RWPE1 (cell line): ENCODE data around the gene ARHGEF1.
A peak's percentile ranks its signal among the peaks of the same experiment; 100 is the strongest.

ENCODE experiments used
- CTCF ChIA-PET: fragments of 350-600 bp; sonication (Branson Sonifier 250); formaldehyde crosslinking; extraction: SDS; loops from one replicate; lab custom pipeline; 2021; lab: Yijun Ruan, JAX
- POLR2A ChIA-PET: fragments of 400-600 bp; formaldehyde crosslinking; extraction: SDS; loops from one replicate; lab custom pipeline; 2020; ENCODE audit warnings: antibody characterized with exemption; ENCODE audit not compliant: low non-redundant PET; lab: Yijun Ruan, JAX
- DNase-seq: peaks from one replicate; pipeline ENCODE4 v3.0.0; 2012; ENCODE audit warnings: low spot score
- H3K27ac ChIP-seq: fragments of 450-650 bp; 2 replicates; pipeline ENCODE4 v1.5.1; 2017
- TF ChIP-seq, protein P1 (sequence below): fragments of 450-650 bp; conservative IDR thresholded peaks from 2 replicates; pipeline ENCODE4 v1.5.1; 2017; ENCODE audit warnings: low read depth, mild to moderate bottlenecking

The ARHGEF1 gene

GRCh38 chr19:41933693-41934426 is 50.9 kb downstream of the ARHGEF1 start:
- CTCF ChIA-PET: interaction anchor here (0.7 kb wide), 1 partner anchor 1481 kb away, joined by 3 read pairs; no protein-coding TSS in a partner anchor
- TF ChIP-seq, protein P1, sequence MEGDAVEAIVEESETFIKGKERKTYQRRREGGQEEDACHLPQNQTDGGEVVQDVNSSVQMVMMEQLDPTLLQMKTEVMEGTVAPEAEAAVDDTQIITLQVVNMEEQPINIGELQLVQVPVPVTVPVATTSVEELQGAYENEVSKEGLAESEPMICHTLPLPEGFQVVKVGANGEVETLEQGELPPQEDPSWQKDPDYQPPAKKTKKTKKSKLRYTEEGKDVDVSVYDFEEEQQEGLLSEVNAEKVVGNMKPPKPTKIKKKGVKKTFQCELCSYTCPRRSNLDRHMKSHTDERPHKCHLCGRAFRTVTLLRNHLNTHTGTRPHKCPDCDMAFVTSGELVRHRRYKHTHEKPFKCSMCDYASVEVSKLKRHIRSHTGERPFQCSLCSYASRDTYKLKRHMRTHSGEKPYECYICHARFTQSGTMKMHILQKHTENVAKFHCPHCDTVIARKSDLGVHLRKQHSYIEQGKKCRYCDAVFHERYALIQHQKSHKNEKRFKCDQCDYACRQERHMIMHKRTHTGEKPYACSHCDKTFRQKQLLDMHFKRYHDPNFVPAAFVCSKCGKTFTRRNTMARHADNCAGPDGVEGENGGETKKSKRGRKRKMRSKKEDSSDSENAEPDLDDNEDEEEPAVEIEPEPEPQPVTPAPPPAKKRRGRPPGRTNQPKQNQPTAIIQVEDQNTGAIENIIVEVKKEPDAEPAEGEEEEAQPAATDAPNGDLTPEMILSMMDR: no peak
- POLR2A ChIA-PET: no interaction called here
- no peak for DNase-seq
- no peak overlapping the region for H3K27ac ChIP-seq

DNA sequence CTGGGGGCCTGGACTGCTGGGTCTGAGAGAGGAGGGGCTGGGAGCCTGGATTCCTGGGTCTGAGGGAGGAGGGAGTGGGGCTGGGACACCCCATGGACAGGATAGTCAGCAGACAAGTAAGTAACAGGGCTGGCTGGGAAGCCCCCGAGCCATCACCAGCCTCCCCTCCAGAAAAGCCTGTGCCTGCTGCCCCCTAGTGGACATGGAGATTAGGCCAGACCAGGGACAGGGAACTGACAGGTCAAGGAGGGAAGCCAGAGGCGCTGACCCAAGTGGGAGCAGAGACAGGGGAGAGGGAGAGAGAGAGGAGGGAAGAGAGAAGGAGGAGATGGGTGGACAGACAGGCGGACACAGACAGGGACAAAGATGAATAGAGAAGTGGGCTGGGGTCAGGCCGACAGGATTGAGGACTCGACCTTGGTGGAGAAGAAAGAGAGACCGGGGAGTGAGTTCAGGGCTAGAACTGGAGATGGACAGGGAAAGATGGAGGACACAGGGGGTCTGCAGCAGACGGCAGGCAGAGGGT is 51.9 kb downstream of the ARHGEF1 start:
- peak; percentile 63 for DNase-seq
- CTCF ChIA-PET: interaction anchor here (0.6 to 1.4 kb wide), 3 partner anchors 9 to 1482 kb away, joined by 3 to 4 read pairs (median 4); no protein-coding TSS in a partner anchor
- POLR2A ChIA-PET: no interaction called here
- TF ChIP-seq, protein P1: peak; percentile 85
- H3K27ac ChIP-seq: no peak overlapping the region

DNA sequence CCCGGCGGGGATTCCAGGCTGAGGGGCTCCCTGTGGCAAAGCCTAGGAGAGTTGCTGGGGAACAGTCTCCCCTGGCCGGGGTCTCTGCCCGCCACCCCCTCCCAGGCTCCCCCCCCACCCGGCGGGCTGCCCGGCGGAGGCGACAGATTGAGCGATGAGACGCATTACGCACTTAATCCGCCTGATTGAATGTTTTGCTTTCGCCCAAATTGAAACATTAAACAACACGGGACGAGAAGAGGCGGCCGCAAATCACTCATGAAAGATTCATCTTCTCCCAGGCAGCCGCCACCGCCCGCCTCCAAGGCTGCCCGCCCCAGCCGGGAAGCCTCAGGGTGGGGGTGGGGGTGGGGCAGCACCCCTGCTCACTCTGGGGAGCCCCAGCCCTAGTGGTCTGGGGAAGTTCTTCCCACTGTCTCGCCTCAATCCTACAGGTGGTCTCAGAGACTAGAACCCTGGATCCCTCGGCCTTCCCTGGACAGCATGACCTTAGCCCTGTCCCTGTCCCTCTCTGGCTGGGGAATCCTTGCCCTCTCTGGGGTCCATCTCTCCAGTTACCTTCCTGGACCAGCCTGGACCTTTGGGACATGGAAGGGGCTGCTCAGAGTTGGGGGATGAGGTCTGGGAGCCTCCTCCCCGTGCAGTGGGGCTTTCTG is 52.9 kb downstream of the ARHGEF1 start:
- no peak overlapping the region for H3K27ac ChIP-seq
- TF ChIP-seq, protein P1: no peak
- CTCF ChIA-PET: interaction anchor here (0.5 to 1.4 kb wide), 5 partner anchors 10 to 63 kb away, joined by 3 to 7 read pairs (median 6); no protein-coding TSS in a partner anchor
- no peak for DNase-seq
- POLR2A ChIA-PET: no interaction called here

DNA sequence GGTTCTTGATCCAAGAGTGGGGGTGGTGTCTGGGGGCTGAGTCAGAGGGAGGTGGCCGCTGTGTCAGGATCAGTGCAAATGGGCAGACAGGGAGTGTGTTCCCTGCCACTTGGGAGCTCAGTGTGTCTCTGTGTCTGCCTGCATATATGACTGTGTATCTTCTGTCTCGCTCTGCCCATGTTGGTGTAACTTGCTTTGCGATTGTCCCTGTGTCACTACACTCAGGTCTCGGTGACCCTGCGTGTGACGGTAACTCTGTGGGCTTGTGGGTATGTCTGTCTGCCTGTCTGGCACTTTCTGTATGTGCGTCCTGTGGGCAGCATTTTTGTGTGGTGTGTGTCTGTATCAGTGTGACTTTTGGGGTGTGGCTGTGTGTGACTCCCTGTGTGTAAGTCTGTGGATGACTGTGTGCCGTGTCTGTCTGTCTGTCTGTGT is 53.4 kb downstream of the ARHGEF1 start:
- TF ChIP-seq, protein P1: no peak
- ChIA-PET CTCF (interaction anchor here (0.5 to 1.0 kb wide), 4 partner anchors 9 to 63 kb away, joined by 3 to 7 read pairs (median 6); no protein-coding TSS in a partner anchor), POLR2A (no interaction called here)
- DNase-seq: no peak
- H3K27ac ChIP-seq: 0 out of 2 replicates have a peak overlapping the region, but pooled peaks have one; percentile 4

DNA sequence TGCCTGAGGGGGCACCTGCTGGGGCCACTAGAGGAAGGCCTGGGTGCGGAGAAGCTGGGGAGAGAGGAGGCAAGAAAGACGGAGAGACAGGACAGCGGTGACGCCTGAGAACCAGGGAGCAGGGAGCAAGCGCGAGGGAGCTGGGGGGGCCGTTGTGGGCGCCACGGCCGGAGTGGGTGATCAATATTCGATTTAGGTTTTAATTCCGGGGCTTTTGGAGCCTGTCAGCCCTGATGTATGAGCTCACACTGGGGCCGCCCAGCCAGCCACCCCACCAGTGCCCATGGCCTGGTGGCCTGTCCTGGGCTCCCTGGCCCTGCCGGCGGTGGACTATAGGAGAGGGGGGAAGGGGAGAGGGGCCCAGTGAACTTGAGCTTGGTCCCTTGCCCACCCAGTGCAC is 54.0 kb downstream of the ARHGEF1 start:
- CTCF ChIA-PET: interaction anchor here (0.7 to 1.0 kb wide), 2 partner anchors 51 to 64 kb away, joined by 3 to 6 read pairs; no protein-coding TSS in a partner anchor
- POLR2A ChIA-PET: no interaction called here
- DNase-seq: no peak
- H3K27ac ChIP-seq: 0 out of 2 replicates have a peak overlapping the region, but pooled peaks have one; percentile 4
- TF ChIP-seq, protein P1: no peak
